DND-41 (cell line): ENCODE data around the gene WFDC9.
"Not testable (repeated sequence)": the region's sequence is repeated elsewhere in the genome, so short reads cannot be mapped to it uniquely, and the experiment has no call there.

Source experiments
- ATAC-seq: fragments of 200-7000 bp; cut with Tn5 transposase; 3 replicates; pipeline ENCODE4 v1.9.1; 2021; ENCODE audit warnings: low read depth; ENCODE audit not compliant: insufficient read depth
- DNase-seq: peaks from one replicate; pipeline ENCODE4 v3.0.0-alpha.2; 2020
- H2AFZ ChIP-seq: 2 replicates; pipeline ENCODE4 v1.6.0; 2012; ENCODE audit warnings: low read depth, low read length
- H3K27ac ChIP-seq: 2 replicates; pipeline ENCODE4 v1.5.1; 2012; ENCODE audit warnings: low read length, inconsistent platforms
- H3K27me3 ChIP-seq: fragments of 200-600 bp; sonication (generic); 2 replicates; pipeline ENCODE4 v1.6.0; 2012; ENCODE audit warnings: low read length, mild to moderate bottlenecking, inconsistent platforms; ENCODE audit not compliant: insufficient read depth, poor library complexity
- H3K36me3 ChIP-seq: 2 replicates; pipeline ENCODE4 v1.5.1; 2012; ENCODE audit warnings: low read length, inconsistent platforms; ENCODE audit not compliant: insufficient read depth
- H3K4me1 ChIP-seq: 2 replicates; pipeline ENCODE4 v1.5.1; 2012; ENCODE audit warnings: mild to moderate bottlenecking, low read length; ENCODE audit not compliant: insufficient read depth
- H3K4me2 ChIP-seq: 2 replicates; pipeline ENCODE4 v1.6.0; 2012; ENCODE audit warnings: mild to moderate bottlenecking, moderate library complexity, low read length, inconsistent platforms; ENCODE audit not compliant: insufficient read depth
- H3K4me3 ChIP-seq, 2 experiments: fragments of 200-600 bp in 1 of 2; shearing (Covaris generic) in 1 of 2; 2 replicates each; pipeline ENCODE4 v1.5.1; 2012 to 2016; ENCODE audit warnings: inconsistent platforms in 2 of 2, low read length in 2 of 2, mild to moderate bottlenecking in 2 of 2, low read depth in 1 of 2, moderate library complexity in 1 of 2
- H3K79me2 ChIP-seq: 2 replicates; pipeline ENCODE4 v1.6.0; 2012; ENCODE audit warnings: low read length, inconsistent platforms; ENCODE audit not compliant: insufficient read depth
- H3K9ac ChIP-seq: 2 replicates; pipeline ENCODE4 v1.6.0; 2012; ENCODE audit warnings: low read depth, mild to moderate bottlenecking, inconsistent platforms, low read length, moderate library complexity
- H3K9me3 ChIP-seq: 2 replicates; pipeline ENCODE4 v1.5.1; 2012; ENCODE audit warnings: low read length, moderate library complexity, mild to moderate bottlenecking, inconsistent platforms; ENCODE audit not compliant: insufficient read depth, severe bottlenecking
- H4K20me1 ChIP-seq: 2 replicates; pipeline ENCODE4 v1.6.0; 2012; ENCODE audit warnings: low read length; ENCODE audit not compliant: insufficient read depth
- EZH2 ChIP-seq: IDR thresholded peaks from 3 replicates; pipeline ENCODE4 v1.6.1; 2012; ENCODE audit warnings: borderline replicate concordance, low read depth, mild to moderate bottlenecking, moderate library complexity, low read length, inconsistent platforms; ENCODE audit not compliant: severe bottlenecking
- TF ChIP-seq, protein P1 (sequence below): IDR thresholded peaks from 2 replicates; pipeline ENCODE4 v1.5.1; 2012; ENCODE audit warnings: borderline replicate concordance, low read length, moderate library complexity, mild to moderate bottlenecking; ENCODE audit not compliant: poor library complexity, severe bottlenecking; ENCODE audit errors: extremely low read depth

Gene WFDC9

DNA sequence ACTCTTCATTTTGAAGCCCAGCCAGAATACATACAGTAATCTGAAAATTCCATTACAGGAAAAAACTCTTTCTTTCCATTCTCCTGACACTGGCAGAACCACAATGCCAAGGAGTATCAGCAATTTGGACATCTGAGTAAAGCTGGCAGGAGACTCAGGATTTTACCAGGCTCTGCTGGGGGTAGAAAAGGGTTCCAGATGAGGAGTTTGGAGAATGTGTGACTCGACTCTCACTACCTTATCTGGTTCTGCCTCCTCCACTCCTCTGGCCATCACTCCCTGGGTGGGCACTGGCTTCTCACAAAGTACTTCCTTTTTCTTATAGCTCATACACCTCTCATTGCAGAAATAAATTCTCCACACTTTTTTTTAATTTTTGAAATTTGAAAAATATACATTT, 41.4 kb downstream of the WFDC9 start:
- Histone ChIP-seq H3K9ac (no peak overlapping the region), H3K4me3 (no peak overlapping the region), H3K4me2 (no peak overlapping the region), H4K20me1 (no peaks in the 10 kb centered on the region), H3K27ac (no peak overlapping the region), H2AFZ (no peak overlapping the region), H3K79me2 (no peaks in the 10 kb centered on the region), H3K4me1 (no peaks in the 10 kb centered on the region), H3K9me3 (no peaks in the 10 kb centered on the region), H3K27me3 (no peaks in the 10 kb centered on the region), H3K36me3 (no peaks in the 10 kb centered on the region)
- TF ChIP-seq, protein P1, sequence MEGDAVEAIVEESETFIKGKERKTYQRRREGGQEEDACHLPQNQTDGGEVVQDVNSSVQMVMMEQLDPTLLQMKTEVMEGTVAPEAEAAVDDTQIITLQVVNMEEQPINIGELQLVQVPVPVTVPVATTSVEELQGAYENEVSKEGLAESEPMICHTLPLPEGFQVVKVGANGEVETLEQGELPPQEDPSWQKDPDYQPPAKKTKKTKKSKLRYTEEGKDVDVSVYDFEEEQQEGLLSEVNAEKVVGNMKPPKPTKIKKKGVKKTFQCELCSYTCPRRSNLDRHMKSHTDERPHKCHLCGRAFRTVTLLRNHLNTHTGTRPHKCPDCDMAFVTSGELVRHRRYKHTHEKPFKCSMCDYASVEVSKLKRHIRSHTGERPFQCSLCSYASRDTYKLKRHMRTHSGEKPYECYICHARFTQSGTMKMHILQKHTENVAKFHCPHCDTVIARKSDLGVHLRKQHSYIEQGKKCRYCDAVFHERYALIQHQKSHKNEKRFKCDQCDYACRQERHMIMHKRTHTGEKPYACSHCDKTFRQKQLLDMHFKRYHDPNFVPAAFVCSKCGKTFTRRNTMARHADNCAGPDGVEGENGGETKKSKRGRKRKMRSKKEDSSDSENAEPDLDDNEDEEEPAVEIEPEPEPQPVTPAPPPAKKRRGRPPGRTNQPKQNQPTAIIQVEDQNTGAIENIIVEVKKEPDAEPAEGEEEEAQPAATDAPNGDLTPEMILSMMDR = no peak
- no peak for TF ChIP-seq EZH2
- DNase-seq (no peak), ATAC-seq (no peak)

DNA sequence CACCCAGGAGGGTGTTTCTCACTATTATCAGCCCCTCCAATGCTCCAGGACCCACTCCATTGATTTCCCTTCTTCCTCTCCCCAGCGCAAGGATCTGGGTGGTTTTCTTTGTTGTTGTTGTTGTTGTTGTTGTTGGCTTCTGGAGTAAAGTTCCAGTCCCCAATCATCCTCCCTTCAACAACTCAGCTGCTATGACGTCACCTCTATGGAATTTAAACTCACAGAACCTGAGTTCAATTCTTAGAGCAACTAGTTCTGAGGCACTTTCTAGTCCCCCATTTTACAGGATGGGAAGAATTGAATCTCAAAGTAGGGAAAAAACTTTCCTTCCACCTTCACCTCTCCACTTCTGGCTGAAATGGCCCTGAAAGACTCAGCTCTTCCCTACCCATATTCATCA, 42.3 kb downstream of the WFDC9 start:
- H3K36me3 ChIP-seq = no peaks in the 10 kb centered on the region
- TF ChIP-seq EZH2 = no peak
- TF ChIP-seq, protein P1 = no peak
- H3K79me2 ChIP-seq = no peaks in the 10 kb centered on the region
- no peak overlapping the region for H2AFZ ChIP-seq
- no peak overlapping the region for H3K27ac ChIP-seq
- H3K9me3 ChIP-seq = no peaks in the 10 kb centered on the region
- no peak for DNase-seq
- H3K9ac ChIP-seq = no peak overlapping the region
- no peaks in the 10 kb centered on the region for H3K27me3 ChIP-seq
- H3K4me1 ChIP-seq = no peaks in the 10 kb centered on the region
- ATAC-seq = no peak
- no peaks in the 10 kb centered on the region for H4K20me1 ChIP-seq
- no peak overlapping the region for H3K4me2 ChIP-seq
- no peak overlapping the region for H3K4me3 ChIP-seq

DNA sequence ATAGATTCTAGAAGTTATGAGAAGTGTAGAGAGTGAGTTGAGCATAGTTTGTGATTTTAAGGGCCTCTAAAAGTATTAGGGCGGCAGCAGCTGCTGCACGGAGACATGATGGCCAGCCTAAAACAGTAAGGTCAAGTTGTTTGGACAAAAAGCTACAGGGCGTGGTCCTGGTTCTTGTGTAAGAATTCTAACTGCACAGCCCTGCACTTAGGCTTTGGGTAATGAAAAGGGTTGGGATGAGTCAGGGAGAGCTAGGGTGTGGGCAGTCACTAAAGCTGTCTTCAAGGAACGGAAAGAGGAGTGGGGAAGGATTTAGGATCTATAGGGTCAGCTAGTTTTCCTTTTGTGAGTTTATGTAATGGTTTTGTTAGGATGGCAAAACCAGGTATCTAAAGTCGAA, 45.1 kb downstream of the WFDC9 start:
- H3K4me1 ChIP-seq = not testable (repeated sequence)

DNA sequence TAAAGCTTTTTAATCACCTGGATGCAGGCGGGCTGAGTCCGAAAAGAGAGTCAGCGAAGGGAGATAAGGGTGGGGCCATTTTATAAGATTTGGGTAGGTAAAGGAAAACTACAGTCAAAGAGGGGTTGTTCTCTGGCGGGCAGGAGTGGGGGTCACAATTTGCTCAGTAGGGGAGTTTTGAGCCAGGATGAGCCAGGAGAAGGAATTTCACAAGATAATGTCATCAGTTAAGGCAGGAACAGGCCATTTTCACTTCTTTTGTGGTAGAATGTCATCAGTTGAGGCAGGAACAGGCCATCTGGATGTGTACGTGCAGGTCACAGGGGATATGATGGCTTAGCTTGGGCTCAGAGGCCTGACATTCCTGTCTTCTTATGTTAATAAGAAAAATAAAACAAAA, 46.8 kb downstream of the WFDC9 start:
- H3K27me3 ChIP-seq = peaks cover 20% of the 10 kb centered on the region
- H3K4me2 ChIP-seq, H3K36me3 ChIP-seq, H2AFZ ChIP-seq, H3K4me3 ChIP-seq, ATAC-seq, DNase-seq, H3K9me3 ChIP-seq, H3K79me2 ChIP-seq, H3K27ac ChIP-seq, H3K9ac ChIP-seq, H3K4me1 ChIP-seq, H4K20me1 ChIP-seq: not testable (repeated sequence)

More for the DNA sequence above, 45.1 kb downstream of the WFDC9 start:
- H3K4me2 ChIP-seq, H4K20me1 ChIP-seq, H3K9ac ChIP-seq, H3K4me3 ChIP-seq, H3K27ac ChIP-seq, H3K9me3 ChIP-seq, H3K79me2 ChIP-seq, DNase-seq, H3K36me3 ChIP-seq, ATAC-seq, H2AFZ ChIP-seq: not testable (repeated sequence)
- H3K27me3 ChIP-seq = peaks cover 14% of the 10 kb centered on the region

DNA sequence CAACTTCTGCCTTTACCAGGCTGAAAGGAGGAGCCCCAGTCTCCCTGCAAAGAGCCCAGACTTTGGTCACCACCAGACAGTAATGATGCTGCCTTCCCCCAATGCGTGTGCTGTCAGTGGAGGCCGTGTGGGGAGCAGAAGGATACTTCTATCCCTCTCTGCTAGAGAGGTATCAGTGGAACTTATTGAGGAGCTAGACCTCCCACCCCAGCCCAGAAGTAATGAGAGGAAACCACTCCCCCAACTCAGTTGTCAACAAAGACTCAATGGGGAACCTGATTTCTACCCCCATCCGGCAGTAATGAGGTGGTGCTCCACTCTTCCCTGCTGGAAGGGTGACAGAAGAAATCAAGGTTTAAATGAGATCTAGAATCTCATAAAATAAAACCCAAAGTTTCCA, 47.6 kb downstream of the WFDC9 start:
- Histone ChIP-seq H3K9me3 (no peaks in the 10 kb centered on the region), H4K20me1 (no peaks in the 10 kb centered on the region), H3K4me2 (no peak overlapping the region), H3K79me2 (no peaks in the 10 kb centered on the region), H3K36me3 (no peaks in the 10 kb centered on the region), H3K27me3 (peaks cover 26% of the 10 kb centered on the region), H3K27ac (no peak overlapping the region), H2AFZ (no peak overlapping the region), H3K4me1 (no peaks in the 10 kb centered on the region), H3K4me3 (no peak overlapping the region), H3K9ac (no peak overlapping the region)
- TF ChIP-seq, protein P1 = no peak
- no peak for TF ChIP-seq EZH2
- no peak for ATAC-seq
- no peak for DNase-seq
